Measurements from ENCODE around the gene MNT.

Gene MNT

DNA sequence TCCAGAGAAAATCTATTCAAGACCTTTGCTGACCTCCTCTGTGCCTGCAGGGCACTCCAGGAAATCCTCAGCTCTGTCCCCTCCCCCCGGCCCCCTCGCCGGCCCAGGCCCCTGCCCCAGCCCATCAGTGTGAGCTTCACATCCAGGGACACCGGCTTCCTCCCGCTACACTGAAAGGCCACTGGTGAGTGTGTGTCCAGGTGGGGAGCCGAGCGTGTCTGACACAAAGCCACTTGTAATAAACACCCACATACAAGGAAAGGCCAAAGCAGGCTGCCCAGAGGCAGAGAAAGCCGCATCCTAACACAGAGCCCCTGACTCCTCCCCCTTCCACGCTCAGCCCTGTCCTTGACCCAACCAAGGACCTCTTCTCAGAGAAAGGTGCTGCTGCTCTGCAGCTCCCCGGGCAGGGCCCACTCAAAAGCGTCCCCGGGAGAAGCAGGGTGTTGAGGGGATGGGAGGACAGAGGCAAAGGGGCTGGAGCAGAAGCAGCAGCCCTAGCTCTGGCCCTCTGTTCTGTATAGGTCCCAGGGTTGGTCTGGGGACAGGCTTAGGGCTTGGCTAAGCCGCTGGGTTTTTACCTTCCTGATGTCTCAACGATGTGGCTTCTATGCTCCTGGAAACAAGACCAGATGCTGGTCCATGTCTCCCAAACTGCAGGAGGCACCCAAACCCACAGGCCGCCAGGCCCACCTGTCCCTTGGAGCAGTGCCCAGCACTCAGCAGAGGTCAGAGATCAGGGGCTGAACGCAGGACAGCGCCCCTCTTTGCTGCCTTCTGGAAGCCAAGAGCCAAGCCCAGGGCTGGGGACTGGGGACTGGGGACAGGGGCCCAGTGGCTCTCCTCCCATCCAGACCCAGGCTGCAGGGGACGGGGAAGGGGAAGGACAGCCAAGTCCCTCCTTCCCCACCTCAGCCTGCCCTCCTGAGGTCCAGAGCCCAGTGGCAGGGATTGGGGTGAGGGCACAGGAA, 15.3 kb downstream of the MNT start:
- no peaks in the 10 kb centered on the region for H3K27me3 ChIP-seq (ENCODE audit: insufficient read depth, poor library complexity, severe bottlenecking)
- no peak overlapping the region for H3K4me3 ChIP-seq (replicated peaks; ENCODE audit: insufficient read depth, low read length)
- no peak overlapping the region for H3K27ac ChIP-seq (replicated peaks)
- TF ChIP-seq, protein P1, sequence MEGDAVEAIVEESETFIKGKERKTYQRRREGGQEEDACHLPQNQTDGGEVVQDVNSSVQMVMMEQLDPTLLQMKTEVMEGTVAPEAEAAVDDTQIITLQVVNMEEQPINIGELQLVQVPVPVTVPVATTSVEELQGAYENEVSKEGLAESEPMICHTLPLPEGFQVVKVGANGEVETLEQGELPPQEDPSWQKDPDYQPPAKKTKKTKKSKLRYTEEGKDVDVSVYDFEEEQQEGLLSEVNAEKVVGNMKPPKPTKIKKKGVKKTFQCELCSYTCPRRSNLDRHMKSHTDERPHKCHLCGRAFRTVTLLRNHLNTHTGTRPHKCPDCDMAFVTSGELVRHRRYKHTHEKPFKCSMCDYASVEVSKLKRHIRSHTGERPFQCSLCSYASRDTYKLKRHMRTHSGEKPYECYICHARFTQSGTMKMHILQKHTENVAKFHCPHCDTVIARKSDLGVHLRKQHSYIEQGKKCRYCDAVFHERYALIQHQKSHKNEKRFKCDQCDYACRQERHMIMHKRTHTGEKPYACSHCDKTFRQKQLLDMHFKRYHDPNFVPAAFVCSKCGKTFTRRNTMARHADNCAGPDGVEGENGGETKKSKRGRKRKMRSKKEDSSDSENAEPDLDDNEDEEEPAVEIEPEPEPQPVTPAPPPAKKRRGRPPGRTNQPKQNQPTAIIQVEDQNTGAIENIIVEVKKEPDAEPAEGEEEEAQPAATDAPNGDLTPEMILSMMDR (IDR thresholded peaks at IDR 0.05; ENCODE audit: insufficient read depth, low read length): no peak
- TF ChIP-seq POLR2AphosphoS5 (IDR thresholded peaks at IDR 0.05; ENCODE audit: low read depth): no peak
- TF ChIP-seq, protein P2, sequence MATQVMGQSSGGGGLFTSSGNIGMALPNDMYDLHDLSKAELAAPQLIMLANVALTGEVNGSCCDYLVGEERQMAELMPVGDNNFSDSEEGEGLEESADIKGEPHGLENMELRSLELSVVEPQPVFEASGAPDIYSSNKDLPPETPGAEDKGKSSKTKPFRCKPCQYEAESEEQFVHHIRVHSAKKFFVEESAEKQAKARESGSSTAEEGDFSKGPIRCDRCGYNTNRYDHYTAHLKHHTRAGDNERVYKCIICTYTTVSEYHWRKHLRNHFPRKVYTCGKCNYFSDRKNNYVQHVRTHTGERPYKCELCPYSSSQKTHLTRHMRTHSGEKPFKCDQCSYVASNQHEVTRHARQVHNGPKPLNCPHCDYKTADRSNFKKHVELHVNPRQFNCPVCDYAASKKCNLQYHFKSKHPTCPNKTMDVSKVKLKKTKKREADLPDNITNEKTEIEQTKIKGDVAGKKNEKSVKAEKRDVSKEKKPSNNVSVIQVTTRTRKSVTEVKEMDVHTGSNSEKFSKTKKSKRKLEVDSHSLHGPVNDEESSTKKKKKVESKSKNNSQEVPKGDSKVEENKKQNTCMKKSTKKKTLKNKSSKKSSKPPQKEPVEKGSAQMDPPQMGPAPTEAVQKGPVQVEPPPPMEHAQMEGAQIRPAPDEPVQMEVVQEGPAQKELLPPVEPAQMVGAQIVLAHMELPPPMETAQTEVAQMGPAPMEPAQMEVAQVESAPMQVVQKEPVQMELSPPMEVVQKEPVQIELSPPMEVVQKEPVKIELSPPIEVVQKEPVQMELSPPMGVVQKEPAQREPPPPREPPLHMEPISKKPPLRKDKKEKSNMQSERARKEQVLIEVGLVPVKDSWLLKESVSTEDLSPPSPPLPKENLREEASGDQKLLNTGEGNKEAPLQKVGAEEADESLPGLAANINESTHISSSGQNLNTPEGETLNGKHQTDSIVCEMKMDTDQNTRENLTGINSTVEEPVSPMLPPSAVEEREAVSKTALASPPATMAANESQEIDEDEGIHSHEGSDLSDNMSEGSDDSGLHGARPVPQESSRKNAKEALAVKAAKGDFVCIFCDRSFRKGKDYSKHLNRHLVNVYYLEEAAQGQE (IDR thresholded peaks at IDR 0.05; ENCODE audit: insufficient replicate concordance, low read depth): no peak
- TF ChIP-seq SPI1 (IDR thresholded peaks at IDR 0.05; ENCODE audit: borderline replicate concordance, low read depth): no peak
- TF ChIP-seq GABPA (IDR thresholded peaks at IDR 0.05; ENCODE audit: low read depth): no peak
- DNase-seq (ENCODE audit: low read depth in 1 of 2, low spot score in 1 of 2): no peak

DNA sequence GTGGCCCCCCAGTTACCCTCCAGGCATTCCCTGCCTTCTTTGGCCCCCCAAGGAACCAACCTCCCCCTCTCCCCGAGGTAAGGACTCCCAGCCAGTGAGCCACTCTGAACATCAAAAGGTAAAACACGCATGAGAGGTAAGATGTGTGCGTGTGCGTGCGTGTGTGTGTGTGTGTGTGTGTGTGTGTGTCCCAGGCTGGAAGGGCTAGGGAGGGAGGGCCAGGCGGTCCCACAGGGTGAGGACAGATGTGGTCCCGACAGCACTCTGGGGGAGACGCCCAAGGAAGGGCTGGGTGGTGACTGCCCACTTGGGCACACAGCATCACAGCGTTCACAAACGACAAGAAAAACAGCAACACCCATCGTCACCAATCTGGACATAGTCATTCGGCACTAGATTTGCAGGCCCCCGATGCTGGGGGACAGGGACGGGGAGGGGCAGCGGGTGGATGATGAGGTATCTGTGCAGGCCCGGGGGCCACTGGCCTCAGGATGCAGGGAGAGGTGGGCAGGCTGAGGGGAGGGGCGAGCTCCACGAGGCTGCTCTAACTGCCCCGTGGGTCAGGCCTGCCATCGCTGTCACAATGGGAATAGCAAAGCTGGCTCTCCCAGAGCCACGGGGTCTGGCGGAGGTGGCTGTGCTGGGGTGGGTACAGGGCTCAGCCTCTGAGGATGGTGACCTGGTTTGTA, 16.3 kb downstream of the MNT start:
- no peak overlapping the region for H3K27ac ChIP-seq (replicated peaks)
- TF ChIP-seq SPI1 (IDR thresholded peaks at IDR 0.05; ENCODE audit: borderline replicate concordance, low read depth): no peak
- TF ChIP-seq POLR2AphosphoS5 (IDR thresholded peaks at IDR 0.05; ENCODE audit: low read depth): no peak
- TF ChIP-seq, protein P2 (IDR thresholded peaks at IDR 0.05; ENCODE audit: insufficient replicate concordance, low read depth): no peak
- TF ChIP-seq, protein P1 (IDR thresholded peaks at IDR 0.05; ENCODE audit: insufficient read depth, low read length): no peak
- no peak for DNase-seq (ENCODE audit: low read depth in 1 of 2, low spot score in 1 of 2)
- no peak overlapping the region for H3K4me3 ChIP-seq (replicated peaks; ENCODE audit: insufficient read depth, low read length)
- no peaks in the 10 kb centered on the region for H3K27me3 ChIP-seq (ENCODE audit: insufficient read depth, poor library complexity, severe bottlenecking)

DNA sequence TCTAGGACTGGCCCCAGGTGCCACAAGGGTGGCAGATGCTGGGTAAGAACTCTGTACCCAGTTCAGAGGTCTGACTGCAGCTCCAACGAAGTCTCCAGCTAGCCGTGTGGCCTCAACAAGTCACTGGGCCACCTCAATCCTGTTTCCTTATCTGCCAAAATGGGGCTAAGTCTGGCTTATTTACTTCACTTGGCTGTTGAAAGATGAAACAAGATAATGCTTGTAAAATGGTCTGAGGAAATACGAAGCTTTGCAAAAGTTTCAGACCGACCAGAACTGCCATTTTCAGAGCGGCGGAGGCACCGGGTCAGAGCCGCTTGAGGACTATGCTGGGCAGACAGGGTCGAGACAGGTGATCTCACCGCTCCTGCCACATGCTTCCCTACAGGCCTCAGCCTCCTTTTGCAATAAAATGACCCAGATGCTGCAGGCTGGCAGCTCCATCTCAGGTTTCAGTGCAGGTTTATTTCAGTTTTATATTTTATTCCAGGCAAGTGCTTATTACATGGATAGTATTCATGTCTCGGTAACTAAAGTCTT, 17.2 kb downstream of the MNT start:
- H3K4me3 ChIP-seq (replicated peaks; ENCODE audit: insufficient read depth, low read length): no peak overlapping the region
- H3K27ac ChIP-seq (replicated peaks): no peak overlapping the region
- H3K27me3 ChIP-seq (ENCODE audit: insufficient read depth, poor library complexity, severe bottlenecking): no peaks in the 10 kb centered on the region
- no peak for TF ChIP-seq SPI1 (IDR thresholded peaks at IDR 0.05; ENCODE audit: borderline replicate concordance, low read depth)
- TF ChIP-seq POLR2AphosphoS5 (IDR thresholded peaks at IDR 0.05; ENCODE audit: low read depth): no peak
- no peak for TF ChIP-seq GABPA (IDR thresholded peaks at IDR 0.05; ENCODE audit: low read depth)
- TF ChIP-seq, protein P1 (IDR thresholded peaks at IDR 0.05; ENCODE audit: insufficient read depth, low read length): no peak
- TF ChIP-seq, protein P2 (IDR thresholded peaks at IDR 0.05; ENCODE audit: insufficient replicate concordance, low read depth): no peak
- no peak for DNase-seq (ENCODE audit: low read depth in 1 of 2, low spot score in 1 of 2)
